ENCODE measurements around the gene EFNB1. TPM values are rescaled to one million over a fixed set of nuclear protein-coding genes. Genes with fewer than 3 reads are reported as not detected.
"Not testable (repeated sequence)": the region's sequence is repeated elsewhere in the genome, so short reads cannot be mapped to it uniquely, and the experiment has no call there.

EFNB1 gene
- polyA plus RNA-seq, 1 donor from 2014 or later: 25.5 TPM

- Histone ChIP-seq H3F3A (ENCODE audit: insufficient read depth, low read length, poor library complexity, severe bottlenecking) (no peaks in the 10 kb centered on the region), H3K27ac (ENCODE audit: low read length) (no peak overlapping the region), H2AFZ (ENCODE audit: low read depth, low read length) (no peak overlapping the region), H3K36me3 (ENCODE audit: insufficient read depth, low read length) (no peaks in the 10 kb centered on the region), H3K4me2 (ENCODE audit: low read length) (no peak overlapping the region), H3K9me3 (ENCODE audit: low read length) (no peaks in the 10 kb centered on the region), H3K4me3 (ENCODE audit: low read length) (no peak overlapping the region), H3K9me2 (ENCODE audit: insufficient read depth, low read length) (no peaks in the 10 kb centered on the region), H3K79me2 (replicated peaks; ENCODE audit: insufficient read depth, low read length) (no peaks in the 10 kb centered on the region), H3K27me3 (ENCODE audit: insufficient read depth, low read depth, low read length) (no peaks in the 10 kb centered on the region), H3K9ac (ENCODE audit: low read length) (no peak overlapping the region), H4K20me1 (ENCODE audit: insufficient read depth) (no peaks in the 10 kb centered on the region)
- no peak for TF ChIP-seq CTCF (IDR thresholded peaks at IDR 0.05; ENCODE audit: poor library complexity, severe bottlenecking)
- TF ChIP-seq RAD21 (conservative IDR thresholded peaks at IDR 0.05): no peak
- no peak for TF ChIP-seq EZH2 (IDR thresholded peaks at IDR 0.05; ENCODE audit: borderline replicate concordance, insufficient read depth, low read length, poor library complexity, severe bottlenecking)
- no peak for TF ChIP-seq SMC3 (conservative IDR thresholded peaks at IDR 0.05; ENCODE audit: poor library complexity)
- no peak for TF ChIP-seq EP300 (conservative IDR thresholded peaks at IDR 0.05; ENCODE audit: poor library complexity, severe bottlenecking)
- TF ChIP-seq MXI1 (conservative IDR thresholded peaks at IDR 0.05; ENCODE audit: poor library complexity, severe bottlenecking): no peak
- TF ChIP-seq POLR2AphosphoS5 (IDR thresholded peaks at IDR 0.05): no peak
- TF ChIP-seq REST (IDR thresholded peaks at IDR 0.05; ENCODE audit: borderline replicate concordance): no peak
- no peak for TF ChIP-seq TAF1 (IDR thresholded peaks at IDR 0.05; ENCODE audit: low read depth)
These were observed 44.0 kb upstream of the EFNB1 start for GRCh38 chrX:68784816-68785215.

GRCh38 chrX:68786581-68786980 lies 42.2 kb upstream of the EFNB1 start:
- not testable (repeated sequence) for H3K9ac ChIP-seq (ENCODE audit: low read length); H3K4me2 ChIP-seq (ENCODE audit: low read length); H3K27ac ChIP-seq (ENCODE audit: low read length); H2AFZ ChIP-seq (ENCODE audit: low read depth, low read length); H4K20me1 ChIP-seq (ENCODE audit: insufficient read depth); H3K79me2 ChIP-seq (replicated peaks; ENCODE audit: insufficient read depth, low read length); H3K36me3 ChIP-seq (ENCODE audit: insufficient read depth, low read length); H3K9me2 ChIP-seq (ENCODE audit: insufficient read depth, low read length); H3K4me3 ChIP-seq (ENCODE audit: low read length); H3F3A ChIP-seq (ENCODE audit: insufficient read depth, low read length, poor library complexity, severe bottlenecking); H3K27me3 ChIP-seq (ENCODE audit: insufficient read depth, low read depth, low read length); H3K9me3 ChIP-seq (ENCODE audit: low read length)

GRCh38 chrX:68789966-68790365 lies 38.9 kb upstream of the EFNB1 start:
- Histone ChIP-seq H3K4me3 (ENCODE audit: low read length) (no peak overlapping the region), H3K9me2 (ENCODE audit: insufficient read depth, low read length) (no peaks in the 10 kb centered on the region), H2AFZ (ENCODE audit: low read depth, low read length) (no peak overlapping the region), H3K9me3 (ENCODE audit: low read length) (no peaks in the 10 kb centered on the region), H3K27ac (ENCODE audit: low read length) (no peak overlapping the region), H4K20me1 (ENCODE audit: insufficient read depth) (no peaks in the 10 kb centered on the region), H3K79me2 (replicated peaks; ENCODE audit: insufficient read depth, low read length) (no peaks in the 10 kb centered on the region), H3K4me2 (ENCODE audit: low read length) (no peak overlapping the region), H3F3A (ENCODE audit: insufficient read depth, low read length, poor library complexity, severe bottlenecking) (no peaks in the 10 kb centered on the region), H3K36me3 (ENCODE audit: insufficient read depth, low read length) (no peaks in the 10 kb centered on the region), H3K27me3 (ENCODE audit: insufficient read depth, low read depth, low read length) (no peaks in the 10 kb centered on the region), H3K9ac (ENCODE audit: low read length) (no peak overlapping the region)
- TF ChIP-seq SMC3 (conservative IDR thresholded peaks at IDR 0.05; ENCODE audit: poor library complexity) (no peak), REST (IDR thresholded peaks at IDR 0.05; ENCODE audit: borderline replicate concordance) (no peak)

Data from neural cell (in vitro differentiated cells).